ENCODE results near the gene FCN2. TPM values are rescaled to one million over a fixed set of nuclear protein-coding genes. Genes with fewer than 3 reads are reported as not detected.

FCN2 gene
- total RNA-seq, 1 experiment from 2014 or later: not detected

DNA sequence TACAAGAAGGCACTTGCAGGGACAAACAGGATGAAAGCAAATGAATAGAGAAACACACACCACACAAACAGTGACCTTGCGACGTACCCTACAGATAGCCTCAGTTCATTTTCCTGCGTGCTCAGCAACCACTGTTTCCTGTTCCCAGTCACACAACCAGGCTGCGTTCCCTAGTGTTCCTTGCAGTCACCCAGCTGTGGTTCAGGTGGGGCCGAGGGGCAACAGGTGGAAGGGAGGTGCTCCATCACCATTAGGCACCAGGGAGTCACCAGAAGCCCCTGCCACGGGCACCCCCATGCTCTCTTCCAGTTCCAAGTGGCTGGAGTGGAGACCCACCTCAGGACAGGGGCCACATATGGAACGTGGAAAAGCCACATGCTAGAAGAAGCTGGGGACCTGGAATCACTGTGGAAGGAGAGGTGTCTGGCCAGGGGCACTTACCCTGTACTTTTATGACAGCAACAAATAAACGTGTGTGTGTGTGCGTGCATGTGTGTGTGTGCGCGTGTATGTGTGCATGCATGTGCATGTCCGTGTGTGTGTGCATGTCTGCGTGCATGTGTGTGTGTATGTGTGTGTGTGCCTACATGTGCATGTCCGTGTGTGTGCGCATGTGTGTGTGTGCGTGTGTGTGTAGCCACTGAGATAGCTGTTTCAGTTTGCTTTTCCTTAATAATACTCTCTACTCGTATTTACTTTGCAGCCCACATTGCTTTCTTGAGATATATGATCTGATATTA lies 18.8 kb upstream of the FCN2 start:
- Histone ChIP-seq H3K79me2 (ENCODE audit: insufficient read depth, low read length) (no peaks in the 10 kb centered on the region), H3K9me3 (ENCODE audit: control insufficient read depth in 1 of 2, insufficient read depth in 1 of 2, low read depth in 1 of 2, low read length in 2 of 2) (no peaks in the 10 kb centered on the region), H4K20me1 (ENCODE audit: insufficient read depth) (no peaks in the 10 kb centered on the region), H3K27ac (ENCODE audit: low read depth, low read length) (no peak overlapping the region), H3K9me2 (ENCODE audit: insufficient read depth) (no peaks in the 10 kb centered on the region), H2AFZ (ENCODE audit: low read depth, low read length, poor library complexity, severe bottlenecking) (no peak overlapping the region), H3K36me3 (ENCODE audit: control insufficient read depth in 1 of 2, insufficient read depth in 2 of 2, low read length in 2 of 2) (no peaks in the 10 kb centered on the region), H3K4me2 (ENCODE audit: low read length) (no peak overlapping the region), H3K4me3 (replicated peaks in 1 of 2; ENCODE audit: low read depth in 1 of 2, low read length in 2 of 2) (no peak overlapping the region), H3K4me1 (ENCODE audit: control insufficient read depth in 1 of 2, insufficient read depth in 2 of 2, low read length in 2 of 2) (peaks cover 9 to 11% of the 10 kb centered on the region in 2 experiments), H3K9ac (ENCODE audit: low read length) (no peak overlapping the region), H3K27me3 (ENCODE audit: insufficient read depth, low read length) (no peaks in the 10 kb centered on the region)
- DNase-seq (ENCODE audit: low read depth, low spot score) (no peak), ATAC-seq (no peak)
- TF ChIP-seq EGR1 (IDR thresholded peaks at IDR 0.05; ENCODE audit: low read depth) (no peak), EZH2 (IDR thresholded peaks at IDR 0.05) (no peak), YY1 (IDR thresholded peaks at IDR 0.05; ENCODE audit: extremely low read depth, insufficient replicate concordance, low read depth, low read length) (no peak), SIN3A (IDR thresholded peaks at IDR 0.05; ENCODE audit: low read depth) (no peak), POLR2AphosphoS5 (IDR thresholded peaks at IDR 0.05; ENCODE audit: low read depth, low read length) (no peak), POLR2A (IDR thresholded peaks at IDR 0.05; ENCODE audit: borderline replicate concordance, extremely low read depth, insufficient read depth, insufficient read length) (no peak), CBX3 (IDR thresholded peaks at IDR 0.05; ENCODE audit: low read depth) (no peak)
- CTCF ChIA-PET: no interaction called here
- POLR2A ChIA-PET: no interaction called here
- BruUV-seq (replicated peaks): no TSS peak
- intact Hi-C loops (cut with micrococcal nuclease): no loop called here
- RAD21 ChIA-PET (ENCODE audit: low non-redundant PET in 1 of 2, low total read pairs in 2 of 2, uncharacterized antibody in 2 of 2, unreplicated experiment in 2 of 2): no interaction called here

DNA sequence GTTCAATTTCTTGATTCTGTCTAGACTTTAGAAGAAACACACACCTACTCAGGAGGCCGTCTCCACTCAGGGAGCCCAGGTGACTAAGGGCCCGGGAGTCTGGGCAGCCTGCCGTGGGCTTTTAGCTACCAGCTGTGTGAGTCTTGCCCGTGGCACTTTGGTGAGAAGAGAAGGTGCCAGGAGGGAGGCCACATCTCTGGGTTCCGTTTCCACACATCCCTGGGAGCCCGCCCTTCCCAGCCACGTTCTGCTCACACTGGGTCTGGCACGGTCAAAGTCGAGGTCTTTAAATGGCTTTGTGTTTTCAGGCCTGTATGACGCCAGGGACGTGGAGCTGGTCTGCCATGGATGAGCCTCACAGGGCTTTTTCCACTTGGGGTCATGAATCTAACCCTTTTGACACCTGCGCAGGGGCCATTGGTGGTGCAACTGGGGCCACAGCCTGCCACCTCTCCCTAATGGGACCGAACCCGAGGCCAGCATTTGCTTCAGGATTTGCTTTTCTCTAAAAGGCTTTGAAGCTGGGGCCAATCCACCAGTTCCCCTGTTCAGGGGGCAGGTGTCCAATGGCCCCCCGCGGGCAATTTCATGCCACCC lies 17.2 kb upstream of the FCN2 start:
- ChIA-PET POLR2A (no interaction called here), CTCF (no interaction called here), RAD21 (ENCODE audit: low non-redundant PET in 1 of 2, low total read pairs in 2 of 2, uncharacterized antibody in 2 of 2, unreplicated experiment in 2 of 2) (no interaction called here)
- H3K79me2 ChIP-seq (ENCODE audit: insufficient read depth, low read length): no peaks in the 10 kb centered on the region
- H3K27ac ChIP-seq (ENCODE audit: low read depth, low read length): no peak overlapping the region
- H3K4me3 ChIP-seq (replicated peaks in 1 of 2; ENCODE audit: low read depth in 1 of 2, low read length in 2 of 2): no peak overlapping the region
- no peaks in the 10 kb centered on the region for H3K36me3 ChIP-seq (ENCODE audit: control insufficient read depth in 1 of 2, insufficient read depth in 2 of 2, low read length in 2 of 2)
- DNase-seq (ENCODE audit: low read depth, low spot score) (no peak), ATAC-seq (no peak)
- no peak overlapping the region for H2AFZ ChIP-seq (ENCODE audit: low read depth, low read length, poor library complexity, severe bottlenecking)
- intact Hi-C loops (cut with micrococcal nuclease): no loop called here
- H3K9me3 ChIP-seq (ENCODE audit: control insufficient read depth in 1 of 2, insufficient read depth in 1 of 2, low read depth in 1 of 2, low read length in 2 of 2): no peaks in the 10 kb centered on the region
- no peak overlapping the region for H3K9ac ChIP-seq (ENCODE audit: low read length)
- H3K27me3 ChIP-seq (ENCODE audit: insufficient read depth, low read length): no peaks in the 10 kb centered on the region
- H3K9me2 ChIP-seq (ENCODE audit: insufficient read depth): no peaks in the 10 kb centered on the region
- no peaks in the 10 kb centered on the region for H4K20me1 ChIP-seq (ENCODE audit: insufficient read depth)
- H3K4me1 ChIP-seq (ENCODE audit: control insufficient read depth in 1 of 2, insufficient read depth in 2 of 2, low read length in 2 of 2): peaks cover 7 to 8% of the 10 kb centered on the region in 2 experiments
- BruUV-seq (replicated peaks): no TSS peak
- TF ChIP-seq CBX3 (IDR thresholded peaks at IDR 0.05; ENCODE audit: low read depth) (no peak), CEBPB (IDR thresholded peaks at IDR 0.05; ENCODE audit: low read depth) (no peak), YY1 (IDR thresholded peaks at IDR 0.05; ENCODE audit: extremely low read depth, insufficient replicate concordance, low read depth, low read length) (no peak)
- no peak overlapping the region for H3K4me2 ChIP-seq (ENCODE audit: low read length)
